DOHH2 (cell line): Measurements from ENCODE around the gene ZNF8.

Experiments used
- EZH2phosphoT487 ChIP-seq: fragments of 200-600 bp; sonication (generic); IDR thresholded peaks from 2 replicates; pipeline ENCODE4 v1.6.1; 2017; ENCODE audit warnings: borderline replicate concordance, mild to moderate bottlenecking, antibody characterized with exemption, low read length, moderate library complexity, mixed read lengths
- TF ChIP-seq, protein P1 (sequence below): fragments of 200-600 bp; sonication (generic); IDR thresholded peaks from one replicate; pipeline ENCODE4 v1.5.1; 2014; ENCODE audit warnings: antibody characterized with exemption, mild to moderate bottlenecking, low read depth, low read length; ENCODE audit not compliant: poor library complexity, severe bottlenecking

DNA sequence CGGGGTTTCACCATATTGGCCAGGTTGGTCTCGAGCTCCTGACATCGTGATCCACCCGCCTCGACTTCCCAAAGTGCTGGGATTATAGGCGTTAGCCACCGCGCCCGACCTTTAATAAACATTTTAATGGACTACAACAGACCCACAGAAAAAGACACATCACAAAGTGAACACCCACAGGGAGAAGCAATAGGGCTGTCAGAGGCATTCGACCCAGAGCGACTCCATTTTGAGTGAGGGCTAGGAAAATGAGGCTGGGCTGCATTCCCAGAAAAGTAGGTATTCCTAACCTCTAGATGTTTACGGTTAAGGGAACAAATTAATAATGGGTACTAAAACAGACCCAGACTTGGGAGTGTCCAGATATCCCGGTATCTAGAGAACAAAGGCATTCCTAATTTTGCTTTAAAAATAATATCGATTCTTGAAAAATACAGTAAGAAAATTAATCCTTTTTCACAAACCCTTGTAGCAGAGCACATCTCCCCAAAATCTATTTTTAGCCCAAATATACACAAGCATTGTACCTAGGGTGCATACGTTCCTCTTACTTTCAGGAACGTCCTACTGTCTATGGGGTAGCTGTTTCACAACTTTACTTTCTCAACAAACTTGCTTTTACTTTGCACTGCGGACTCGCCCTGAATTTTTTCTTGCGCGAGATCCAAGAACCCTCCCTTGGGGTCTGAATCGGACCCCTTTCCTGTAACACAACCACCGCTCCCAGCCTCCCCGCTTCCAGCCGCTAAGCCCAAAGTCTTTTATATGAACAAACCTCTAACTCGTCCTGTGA lies 811 bp upstream of the ZNF8 start:
- TF ChIP-seq, protein P1, sequence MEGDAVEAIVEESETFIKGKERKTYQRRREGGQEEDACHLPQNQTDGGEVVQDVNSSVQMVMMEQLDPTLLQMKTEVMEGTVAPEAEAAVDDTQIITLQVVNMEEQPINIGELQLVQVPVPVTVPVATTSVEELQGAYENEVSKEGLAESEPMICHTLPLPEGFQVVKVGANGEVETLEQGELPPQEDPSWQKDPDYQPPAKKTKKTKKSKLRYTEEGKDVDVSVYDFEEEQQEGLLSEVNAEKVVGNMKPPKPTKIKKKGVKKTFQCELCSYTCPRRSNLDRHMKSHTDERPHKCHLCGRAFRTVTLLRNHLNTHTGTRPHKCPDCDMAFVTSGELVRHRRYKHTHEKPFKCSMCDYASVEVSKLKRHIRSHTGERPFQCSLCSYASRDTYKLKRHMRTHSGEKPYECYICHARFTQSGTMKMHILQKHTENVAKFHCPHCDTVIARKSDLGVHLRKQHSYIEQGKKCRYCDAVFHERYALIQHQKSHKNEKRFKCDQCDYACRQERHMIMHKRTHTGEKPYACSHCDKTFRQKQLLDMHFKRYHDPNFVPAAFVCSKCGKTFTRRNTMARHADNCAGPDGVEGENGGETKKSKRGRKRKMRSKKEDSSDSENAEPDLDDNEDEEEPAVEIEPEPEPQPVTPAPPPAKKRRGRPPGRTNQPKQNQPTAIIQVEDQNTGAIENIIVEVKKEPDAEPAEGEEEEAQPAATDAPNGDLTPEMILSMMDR: no peak
- TF ChIP-seq EZH2phosphoT487: no peak
